ENCODE results near the gene PTTG1IP. TPM values are rescaled to one million over a fixed set of nuclear protein-coding genes. Genes with fewer than 3 reads are reported as not detected.

The PTTG1IP gene
- total RNA-seq, 1 experiment from 2014 or later: 117 TPM

- Histone ChIP-seq H3K27me3 (ENCODE audit: control insufficient read depth, insufficient read depth, low read length) (no peaks in the 10 kb centered on the region), H3K4me3 (ENCODE audit: insufficient read depth, low read depth, low read length) (no peak overlapping the region), H3K36me3 (replicated peaks; ENCODE audit: control insufficient read depth, insufficient read depth, low read length) (peaks cover 26% of the 10 kb centered on the region)
- no peak for DNase-seq
Measured at GRCh38 chr21:44856131-44856530, 17.4 kb downstream of the PTTG1IP start.

GRCh38 chr21:44855572-44855971 lies 17.9 kb downstream of the PTTG1IP start:
- no peaks in the 10 kb centered on the region for H3K27me3 ChIP-seq (ENCODE audit: control insufficient read depth, insufficient read depth, low read length)
- DNase-seq: no peak
- H3K4me3 ChIP-seq (ENCODE audit: insufficient read depth, low read depth, low read length): no peak overlapping the region
- peaks cover 28% of the 10 kb centered on the region for H3K36me3 ChIP-seq (replicated peaks; ENCODE audit: control insufficient read depth, insufficient read depth, low read length)

- H3K4me3 ChIP-seq (ENCODE audit: insufficient read depth, low read depth, low read length): no peak overlapping the region
- H3K36me3 ChIP-seq (replicated peaks; ENCODE audit: control insufficient read depth, insufficient read depth, low read length): peaks cover 31% of the 10 kb centered on the region
Measured at GRCh38 chr21:44854664-44855446, 18.6 kb downstream of the PTTG1IP start.

GRCh38 chr21:44854391-44854663 lies 19.2 kb downstream of the PTTG1IP start:
- H3K36me3 ChIP-seq (replicated peaks; ENCODE audit: control insufficient read depth, insufficient read depth, low read length): peaks cover 33% of the 10 kb centered on the region
- DNase-seq: no peak
- no peaks in the 10 kb centered on the region for H3K27me3 ChIP-seq (ENCODE audit: control insufficient read depth, insufficient read depth, low read length)
- no peak overlapping the region for H3K4me3 ChIP-seq (ENCODE audit: insufficient read depth, low read depth, low read length)

More at GRCh38 chr21:44854664-44855446, 18.6 kb downstream of the PTTG1IP start:
- DNase-seq: no peak
- no peaks in the 10 kb centered on the region for H3K27me3 ChIP-seq (ENCODE audit: control insufficient read depth, insufficient read depth, low read length)

- Histone ChIP-seq H3K27me3 (ENCODE audit: control insufficient read depth, insufficient read depth, low read length) (no peaks in the 10 kb centered on the region), H3K4me3 (ENCODE audit: insufficient read depth, low read depth, low read length) (no peak overlapping the region), H3K36me3 (replicated peaks; ENCODE audit: control insufficient read depth, insufficient read depth, low read length) (peaks cover 30% of the 10 kb centered on the region)
- peak; percentile 47 for DNase-seq
Measured at GRCh38 chr21:44853601-44854390, 19.7 kb downstream of the PTTG1IP start.

GRCh38 chr21:44850905-44851657 lies 22.4 kb downstream of the PTTG1IP start:
- DNase-seq: no peak
- Histone ChIP-seq H3K27me3 (ENCODE audit: control insufficient read depth, insufficient read depth, low read length) (no peaks in the 10 kb centered on the region), H3K36me3 (replicated peaks; ENCODE audit: control insufficient read depth, insufficient read depth, low read length) (peaks cover 26% of the 10 kb centered on the region), H3K4me3 (ENCODE audit: insufficient read depth, low read depth, low read length) (no peak overlapping the region)

GRCh38 chr21:44850208-44850800 lies 23.2 kb downstream of the PTTG1IP start:
- Histone ChIP-seq H3K27me3 (ENCODE audit: control insufficient read depth, insufficient read depth, low read length) (no peaks in the 10 kb centered on the region), H3K36me3 (replicated peaks; ENCODE audit: control insufficient read depth, insufficient read depth, low read length) (peaks cover 20% of the 10 kb centered on the region), H3K4me3 (ENCODE audit: insufficient read depth, low read depth, low read length) (no peak overlapping the region)
- DNase-seq: no peak

GRCh38 chr21:44849616-44850130 lies 23.8 kb downstream of the PTTG1IP start:
- Histone ChIP-seq H3K36me3 (replicated peaks; ENCODE audit: control insufficient read depth, insufficient read depth, low read length) (peaks cover 17% of the 10 kb centered on the region), H3K27me3 (ENCODE audit: control insufficient read depth, insufficient read depth, low read length) (no peaks in the 10 kb centered on the region), H3K4me3 (ENCODE audit: insufficient read depth, low read depth, low read length) (no peak overlapping the region)
- DNase-seq: no peak

GRCh38 chr21:44848821-44849521 lies 24.5 kb downstream of the PTTG1IP start:
- H3K36me3 ChIP-seq (replicated peaks; ENCODE audit: control insufficient read depth, insufficient read depth, low read length): peaks cover 16% of the 10 kb centered on the region
- H3K4me3 ChIP-seq (ENCODE audit: insufficient read depth, low read depth, low read length): no peak overlapping the region
- no peaks in the 10 kb centered on the region for H3K27me3 ChIP-seq (ENCODE audit: control insufficient read depth, insufficient read depth, low read length)
- peak; percentile 40 for DNase-seq

GRCh38 chr21:44847261-44848056 lies 26.0 kb downstream of the PTTG1IP start:
- no peaks in the 10 kb centered on the region for H3K27me3 ChIP-seq (ENCODE audit: control insufficient read depth, insufficient read depth, low read length)
- DNase-seq: peak; percentile 58
- peaks cover 15% of the 10 kb centered on the region for H3K36me3 ChIP-seq (replicated peaks; ENCODE audit: control insufficient read depth, insufficient read depth, low read length)
- H3K4me3 ChIP-seq (ENCODE audit: insufficient read depth, low read depth, low read length): no peak overlapping the region

- Histone ChIP-seq H3K36me3 (replicated peaks; ENCODE audit: control insufficient read depth, insufficient read depth, low read length) (peaks cover 15% of the 10 kb centered on the region), H3K4me3 (ENCODE audit: insufficient read depth, low read depth, low read length) (no peak overlapping the region), H3K27me3 (ENCODE audit: control insufficient read depth, insufficient read depth, low read length) (no peaks in the 10 kb centered on the region)
- DNase-seq: no peak
Measured at GRCh38 chr21:44846485-44847260, 26.8 kb downstream of the PTTG1IP start.

GRCh38 chr21:44846224-44846484 lies 27.3 kb downstream of the PTTG1IP start:
- DNase-seq: no peak
- Histone ChIP-seq H3K36me3 (replicated peaks; ENCODE audit: control insufficient read depth, insufficient read depth, low read length) (peaks cover 13% of the 10 kb centered on the region), H3K27me3 (ENCODE audit: control insufficient read depth, insufficient read depth, low read length) (no peaks in the 10 kb centered on the region), H3K4me3 (ENCODE audit: insufficient read depth, low read depth, low read length) (peak overlapping the region; percentile 29; the same call in 1 of the 2 replicates)
